Esophagus squamous epithelium (tissue), 4 donors: Measurements from ENCODE around the gene OR4C45. TPM values are rescaled to one million over a fixed set of nuclear protein-coding genes. Genes with fewer than 3 reads are reported as not detected.

Source experiments
- total RNA-seq, 4 donors: library from RNA; depleted of rRNA; stranded (reverse); fragments of >200 nt; gene quantifications; one replicate each; pipeline ENCODE4 v1.1.0, GENCODE V29; 2016

Gene OR4C45
- total RNA-seq, 4 donors from 2014 or later: not detected

Other genes with a start within 250 kb of the OR4C45 start
- not detected for gene OR4C13, start 80.5 kb upstream of the OR4C45 start, total RNA-seq
- not detected for gene OR4C12, start 50.3 kb upstream of the OR4C45 start, total RNA-seq